Putamen (tissue), 1 donor: ENCODE data around the gene PNPO.

Source experiments
- DNase-seq: peaks from one replicate; pipeline ENCODE4 v3.0.0-alpha.2; 2016; ENCODE audit warnings: low spot score

Gene PNPO

GRCh38 chr17:47941246-47942095 is at the start of gene PNPO:
TSS of gene PNPO (plus strand) at chr17:47941571. CDS start at chr17:47941676, 105 bp downstream.
- DNase-seq = peak; percentile 99

- DNase-seq = no peak
These were observed 46.6 kb upstream of the PNPO start for GRCh38 chr17:47894498-47895346.

GRCh38 chr17:47895347-47895855 is 46.0 kb upstream of the PNPO start:
- DNase-seq = no peak

- peak; percentile 100 for DNase-seq
These were observed 45.3 kb upstream of the PNPO start, which contains the start of gene SP2 for GRCh38 chr17:47895856-47896671. TSS of gene SP2 (plus strand) at chr17:47896236. CDS start at chr17:47896287, 51 bp downstream.

GRCh38 chr17:47896672-47897490 is 44.5 kb upstream of the PNPO start:
- no peak for DNase-seq

- DNase-seq = no peak
These were observed 43.8 kb upstream of the PNPO start for GRCh38 chr17:47897561-47897960.

GRCh38 chr17:47898241-47898640 is 43.1 kb upstream of the PNPO start:
- DNase-seq = no peak

GRCh38 chr17:47899643-47900042 is 41.7 kb upstream of the PNPO start:
- no peak for DNase-seq

- no peak for DNase-seq
These were observed 39.9 kb upstream of the PNPO start for GRCh38 chr17:47901423-47901822.

GRCh38 chr17:47902039-47902744 is 39.2 kb upstream of the PNPO start:
- DNase-seq = no peak

- DNase-seq = peak; percentile 80
These were observed 36.1 kb upstream of the PNPO start for GRCh38 chr17:47905221-47905733.

GRCh38 chr17:47906443-47906842 is 34.9 kb upstream of the PNPO start:
- DNase-seq = no peak

GRCh38 chr17:47907932-47908562 is 33.3 kb upstream of the PNPO start:
- DNase-seq = no peak

GRCh38 chr17:47913050-47913449 is 28.3 kb upstream of the PNPO start:
- DNase-seq = no peak

GRCh38 chr17:47914306-47914948 is 26.9 kb upstream of the PNPO start:
- DNase-seq = no peak

- DNase-seq = no peak
These were observed 25.5 kb upstream of the PNPO start for GRCh38 chr17:47915776-47916398.

GRCh38 chr17:47916489-47917208 is 24.7 kb upstream of the PNPO start:
- no peak for DNase-seq

- DNase-seq = no peak
These were observed 23.8 kb upstream of the PNPO start for GRCh38 chr17:47917581-47917980.
